ENCODE data around the gene ZIC4. TPM values are rescaled to one million over a fixed set of nuclear protein-coding genes. Genes with fewer than 3 reads are reported as not detected.

Gene ZIC4
- total and polyA plus RNA-seq, 10 of the 15 experiments (the other 5 are each of a cell fraction or from before 2014, with no cell fraction given), result not detected

DNA sequence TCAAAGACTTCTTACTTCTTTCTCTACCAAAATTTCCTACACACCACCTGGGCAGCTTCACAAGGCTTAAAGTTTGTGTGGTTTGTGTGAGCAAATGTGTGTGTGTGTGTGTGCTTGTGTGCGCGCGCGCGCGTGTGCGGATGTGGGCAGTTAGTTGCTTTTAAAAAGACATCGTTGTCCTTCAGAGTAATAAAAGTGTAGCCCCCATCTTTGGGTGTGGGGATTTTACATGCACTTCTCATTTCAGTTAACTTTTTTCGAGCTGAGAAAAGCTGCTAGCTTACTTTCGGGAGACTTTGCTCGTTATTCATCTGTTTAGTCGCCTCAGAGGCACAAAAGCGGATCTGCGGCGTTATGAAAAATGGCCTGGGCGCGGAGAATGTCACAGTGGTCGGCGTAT lies 36.0 kb downstream of the ZIC4 start (continued):
- TF ChIP-seq, protein P1, sequence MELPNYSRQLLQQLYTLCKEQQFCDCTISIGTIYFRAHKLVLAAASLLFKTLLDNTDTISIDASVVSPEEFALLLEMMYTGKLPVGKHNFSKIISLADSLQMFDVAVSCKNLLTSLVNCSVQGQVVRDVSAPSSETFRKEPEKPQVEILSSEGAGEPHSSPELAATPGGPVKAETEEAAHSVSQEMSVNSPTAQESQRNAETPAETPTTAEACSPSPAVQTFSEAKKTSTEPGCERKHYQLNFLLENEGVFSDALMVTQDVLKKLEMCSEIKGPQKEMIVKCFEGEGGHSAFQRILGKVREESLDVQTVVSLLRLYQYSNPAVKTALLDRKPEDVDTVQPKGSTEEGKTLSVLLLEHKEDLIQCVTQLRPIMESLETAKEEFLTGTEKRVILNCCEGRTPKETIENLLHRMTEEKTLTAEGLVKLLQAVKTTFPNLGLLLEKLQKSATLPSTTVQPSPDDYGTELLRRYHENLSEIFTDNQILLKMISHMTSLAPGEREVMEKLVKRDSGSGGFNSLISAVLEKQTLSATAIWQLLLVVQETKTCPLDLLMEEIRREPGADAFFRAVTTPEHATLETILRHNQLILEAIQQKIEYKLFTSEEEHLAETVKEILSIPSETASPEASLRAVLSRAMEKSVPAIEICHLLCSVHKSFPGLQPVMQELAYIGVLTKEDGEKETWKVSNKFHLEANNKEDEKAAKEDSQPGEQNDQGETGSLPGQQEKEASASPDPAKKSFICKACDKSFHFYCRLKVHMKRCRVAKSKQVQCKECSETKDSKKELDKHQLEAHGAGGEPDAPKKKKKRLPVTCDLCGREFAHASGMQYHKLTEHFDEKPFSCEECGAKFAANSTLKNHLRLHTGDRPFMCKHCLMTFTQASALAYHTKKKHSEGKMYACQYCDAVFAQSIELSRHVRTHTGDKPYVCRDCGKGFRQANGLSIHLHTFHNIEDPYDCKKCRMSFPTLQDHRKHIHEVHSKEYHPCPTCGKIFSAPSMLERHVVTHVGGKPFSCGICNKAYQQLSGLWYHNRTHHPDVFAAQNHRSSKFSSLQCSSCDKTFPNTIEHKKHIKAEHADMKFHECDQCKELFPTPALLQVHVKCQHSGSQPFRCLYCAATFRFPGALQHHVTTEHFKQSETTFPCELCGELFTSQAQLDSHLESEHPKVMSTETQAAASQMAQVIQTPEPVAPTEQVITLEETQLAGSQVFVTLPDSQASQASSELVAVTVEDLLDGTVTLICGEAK (IDR thresholded peaks at IDR 0.05; ENCODE audit: borderline replicate concordance), result no peak
- TF ChIP-seq POLR2AphosphoS2 (IDR thresholded peaks at IDR 0.05; ENCODE audit: low read depth, low read length), result no peak
- TF ChIP-seq, protein P2, sequence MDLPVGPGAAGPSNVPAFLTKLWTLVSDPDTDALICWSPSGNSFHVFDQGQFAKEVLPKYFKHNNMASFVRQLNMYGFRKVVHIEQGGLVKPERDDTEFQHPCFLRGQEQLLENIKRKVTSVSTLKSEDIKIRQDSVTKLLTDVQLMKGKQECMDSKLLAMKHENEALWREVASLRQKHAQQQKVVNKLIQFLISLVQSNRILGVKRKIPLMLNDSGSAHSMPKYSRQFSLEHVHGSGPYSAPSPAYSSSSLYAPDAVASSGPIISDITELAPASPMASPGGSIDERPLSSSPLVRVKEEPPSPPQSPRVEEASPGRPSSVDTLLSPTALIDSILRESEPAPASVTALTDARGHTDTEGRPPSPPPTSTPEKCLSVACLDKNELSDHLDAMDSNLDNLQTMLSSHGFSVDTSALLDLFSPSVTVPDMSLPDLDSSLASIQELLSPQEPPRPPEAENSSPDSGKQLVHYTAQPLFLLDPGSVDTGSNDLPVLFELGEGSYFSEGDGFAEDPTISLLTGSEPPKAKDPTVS (IDR thresholded peaks at IDR 0.05; ENCODE audit: low read depth, low read length), result no peak
- TF ChIP-seq TCF3 (IDR thresholded peaks at IDR 0.05; ENCODE audit: borderline replicate concordance, insufficient read depth, low read depth, low read length), result no peak
- no peak for TF ChIP-seq ESRRA (IDR thresholded peaks at IDR 0.05; ENCODE audit: low read length)
- TF ChIP-seq TBL1XR1 (IDR thresholded peaks at IDR 0.05; ENCODE audit: low read depth, low read length), result no peak
- TF ChIP-seq ZZZ3 (IDR thresholded peaks at IDR 0.05; ENCODE audit: control insufficient read depth, insufficient read length, low read depth), result no peak
- TF ChIP-seq, protein P3, sequence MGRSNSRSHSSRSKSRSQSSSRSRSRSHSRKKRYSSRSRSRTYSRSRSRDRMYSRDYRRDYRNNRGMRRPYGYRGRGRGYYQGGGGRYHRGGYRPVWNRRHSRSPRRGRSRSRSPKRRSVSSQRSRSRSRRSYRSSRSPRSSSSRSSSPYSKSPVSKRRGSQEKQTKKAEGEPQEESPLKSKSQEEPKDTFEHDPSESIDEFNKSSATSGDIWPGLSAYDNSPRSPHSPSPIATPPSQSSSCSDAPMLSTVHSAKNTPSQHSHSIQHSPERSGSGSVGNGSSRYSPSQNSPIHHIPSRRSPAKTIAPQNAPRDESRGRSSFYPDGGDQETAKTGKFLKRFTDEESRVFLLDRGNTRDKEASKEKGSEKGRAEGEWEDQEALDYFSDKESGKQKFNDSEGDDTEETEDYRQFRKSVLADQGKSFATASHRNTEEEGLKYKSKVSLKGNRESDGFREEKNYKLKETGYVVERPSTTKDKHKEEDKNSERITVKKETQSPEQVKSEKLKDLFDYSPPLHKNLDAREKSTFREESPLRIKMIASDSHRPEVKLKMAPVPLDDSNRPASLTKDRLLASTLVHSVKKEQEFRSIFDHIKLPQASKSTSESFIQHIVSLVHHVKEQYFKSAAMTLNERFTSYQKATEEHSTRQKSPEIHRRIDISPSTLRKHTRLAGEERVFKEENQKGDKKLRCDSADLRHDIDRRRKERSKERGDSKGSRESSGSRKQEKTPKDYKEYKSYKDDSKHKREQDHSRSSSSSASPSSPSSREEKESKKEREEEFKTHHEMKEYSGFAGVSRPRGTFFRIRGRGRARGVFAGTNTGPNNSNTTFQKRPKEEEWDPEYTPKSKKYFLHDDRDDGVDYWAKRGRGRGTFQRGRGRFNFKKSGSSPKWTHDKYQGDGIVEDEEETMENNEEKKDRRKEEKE (IDR thresholded peaks at IDR 0.05), result no peak
- no peak for TF ChIP-seq TARDBP (IDR thresholded peaks at IDR 0.05; ENCODE audit: borderline replicate concordance)
- no peak for TF ChIP-seq CREB1 (IDR thresholded peaks at IDR 0.05; ENCODE audit: low read depth)
- no peak for TF ChIP-seq MYB (IDR thresholded peaks at IDR 0.05; ENCODE audit: borderline replicate concordance, low read depth, low read length)
- no peak for TF ChIP-seq NRF1 (conservative IDR thresholded peaks at IDR 0.05; ENCODE audit: low read depth, low read length)

All from GM12878 (cell line).